Common myeloid progenitor, CD34-positive (primary cell): ENCODE data around the gene SOCS3.

ENCODE experiments used
- CTCF ChIA-PET: fragments of 350-600 bp; sonication (Branson Sonifier 250); formaldehyde crosslinking; loops from one replicate; lab custom pipeline; 2021; ENCODE audit warnings: antibody characterized with exemption; lab: Charles Lee
- POLR2A ChIA-PET: fragments of 350-600 bp; sonication (Branson Sonifier 250); formaldehyde crosslinking; loops from one replicate; lab custom pipeline; 2021; ENCODE audit warnings: antibody characterized with exemption; lab: Charles Lee
- DNase-seq, 3 donors: peaks; one replicate each; pipeline versions ENCODE4 v3.0.0 to v3.0.0-alpha.2; 2013
- H3K27ac ChIP-seq, 2 experiments: 1 replicate in 1 of 2; 2 replicates in 1 of 2; pipeline ENCODE4 v1.7.0; 2013; ENCODE audit warnings: inconsistent platforms in 2 of 2, low read length in 2 of 2, mild to moderate bottlenecking in 2 of 2, low read depth in 1 of 2, moderate library complexity in 1 of 2; ENCODE audit not compliant: severe bottlenecking in 2 of 2, insufficient read depth in 1 of 2, poor library complexity in 1 of 2
- H3K27me3 ChIP-seq, 5 experiments: replicated peaks in 2 of 5; 1 replicate in 3 of 5; 2 replicates in 2 of 5; pipeline versions ENCODE4 v1.6.1 to v1.7.0; 2013; ENCODE audit warnings: low read length in 4 of 5, mild to moderate bottlenecking in 2 of 5, moderate library complexity in 2 of 5, inconsistent platforms in 1 of 5; ENCODE audit not compliant: insufficient read depth in 5 of 5, control insufficient read depth in 4 of 5
- H3K36me3 ChIP-seq, 4 experiments: 1 replicate in 2 of 4; 2 replicates in 2 of 4; pipeline versions ENCODE4 v1.6.1 to v1.7.0; 2013; ENCODE audit warnings: low read length in 3 of 4, control low read depth in 1 of 4, mild to moderate bottlenecking in 1 of 4; ENCODE audit not compliant: control insufficient read depth in 4 of 4, insufficient read depth in 4 of 4
- H3K4me1 ChIP-seq, 4 experiments: 1 replicate in 3 of 4; 2 replicates in 1 of 4; pipeline versions ENCODE4 v1.6.1 to v1.7.1; 2013; ENCODE audit warnings: low read length in 3 of 4, mild to moderate bottlenecking in 3 of 4, control low read depth in 1 of 4, inconsistent platforms in 1 of 4, moderate library complexity in 1 of 4; ENCODE audit not compliant: control insufficient read depth in 4 of 4, insufficient read depth in 4 of 4; ENCODE audit errors: control extremely low read depth in 1 of 4
- H3K4me3 ChIP-seq, 7 experiments: 1 replicate in 4 of 7; 2 replicates in 3 of 7; pipeline versions ENCODE4 v1.5.1 to v1.7.0; 2013; ENCODE audit warnings: mild to moderate bottlenecking in 7 of 7, low read length in 6 of 7, moderate library complexity in 6 of 7, inconsistent platforms in 2 of 7, low read depth in 2 of 7, control low read depth in 1 of 7; ENCODE audit not compliant: insufficient read depth in 4 of 7, control insufficient read depth in 1 of 7; ENCODE audit errors: extremely low read depth in 1 of 7
- H3K9me3 ChIP-seq, 5 experiments: 1 replicate in 4 of 5; 2 replicates in 1 of 5; pipeline versions ENCODE4 v1.6.1 to v1.7.1; 2013; ENCODE audit warnings: low read length in 4 of 5, mild to moderate bottlenecking in 2 of 5, inconsistent platforms in 1 of 5, low read depth in 1 of 5, moderate library complexity in 1 of 5; ENCODE audit not compliant: control insufficient read depth in 4 of 5, insufficient read depth in 2 of 5; ENCODE audit errors: control extremely low read depth in 1 of 5
- WGBS: methylation state at CpG from one replicate; pipeline ENCODE4 v1.1.5; 2013; ENCODE audit not compliant: insufficient coverage; 5-methylcytosine and 5-hydroxymethylcytosine counted together

Gene SOCS3

GRCh38 chr17:78347453-78347852 lies 12.4 kb downstream of the SOCS3 start:
- ChIA-PET CTCF (interaction anchor here (0.8 to 2.2 kb wide), 3 partner anchors 10 to 16 kb away, joined by 3 to 7 read pairs (median 3); partner anchors contain the start of gene SOCS3), POLR2A (interaction anchor here (0.6 kb wide), 1 partner anchor 59 kb away, joined by 4 read pairs; no protein-coding TSS in a partner anchor)
- DNase-seq, result no peak
- peaks cover 10 to 53% (median 37%) of the 10 kb centered on the region in 4 experiments for H3K4me1 ChIP-seq
- no peaks in the 10 kb centered on the region for H3K9me3 ChIP-seq
- peaks cover 0 to 4% (median 0%) of the 10 kb centered on the region in 5 experiments for H3K27me3 ChIP-seq
- no peak overlapping the region for H3K27ac ChIP-seq
- no peak overlapping the region for H3K4me3 ChIP-seq
- H3K36me3 ChIP-seq, result no peaks in the 10 kb centered on the region
- WGBS, result 83% methylated on average over 2 of the region's 3 CpGs

GRCh38 chr17:78346605-78347250 lies 13.1 kb downstream of the SOCS3 start:
- Histone ChIP-seq H3K4me3 (no peak overlapping the region), H3K27me3 (peaks cover 0 to 6% (median 0%) of the 10 kb centered on the region in 5 experiments), H3K4me1 (peaks cover 5 to 51% (median 38%) of the 10 kb centered on the region in 4 experiments), H3K27ac (no peak overlapping the region), H3K9me3 (no peaks in the 10 kb centered on the region), H3K36me3 (no peaks in the 10 kb centered on the region)
- CTCF ChIA-PET, result interaction anchor here (0.8 to 2.2 kb wide), 4 partner anchors 10 to 15 kb away, joined by 3 to 7 read pairs (median 4); partner anchors contain the start of gene SOCS3
- POLR2A ChIA-PET, result no interaction called here
- no peak for DNase-seq
- WGBS, result 97% methylated on average over 10 of the region's 13 CpGs

- H3K27me3 ChIP-seq, result peaks cover 0 to 6% (median 0%) of the 10 kb centered on the region in 5 experiments
- H3K27ac ChIP-seq, result no peak overlapping the region
- H3K9me3 ChIP-seq, result no peaks in the 10 kb centered on the region
- no peak for DNase-seq
- no peak overlapping the region for H3K4me3 ChIP-seq
- H3K36me3 ChIP-seq, result no peaks in the 10 kb centered on the region
- CTCF ChIA-PET, result interaction anchor here (0.7 to 1.9 kb wide), 5 partner anchors 15 to 36 kb away, joined by 3 to 5 read pairs (median 3); no protein-coding TSS in a partner anchor
- POLR2A ChIA-PET, result no interaction called here
- WGBS, result 95% methylated on average over 10 of the region's 10 CpGs
- peaks cover 5 to 49% (median 39%) of the 10 kb centered on the region in 4 experiments for H3K4me1 ChIP-seq
Measured at GRCh38 chr17:78345791-78346494, 13.9 kb downstream of the SOCS3 start.

- POLR2A ChIA-PET, result no interaction called here
Measured at GRCh38 chr17:78345172-78345571, 14.7 kb downstream of the SOCS3 start.

GRCh38 chr17:78344666-78345065 lies 15.2 kb downstream of the SOCS3 start:
- Histone ChIP-seq H3K4me3 (no peak overlapping the region), H3K9me3 (no peaks in the 10 kb centered on the region), H3K4me1 (peaks cover 2 to 39% (median 30%) of the 10 kb centered on the region in 4 experiments), H3K27me3 (peaks cover 0 to 6% (median 0%) of the 10 kb centered on the region in 5 experiments), H3K36me3 (no peaks in the 10 kb centered on the region), H3K27ac (no peak overlapping the region)
- DNase-seq, result no peak
- POLR2A ChIA-PET, result interaction anchor here (2.5 kb wide), 1 partner anchor 15 kb away, joined by 14 read pairs; the partner anchor contains the start of gene SOCS3
- CTCF ChIA-PET, result interaction anchor here (0.7 to 2.0 kb wide), 11 partner anchors 10 to 78 kb away, joined by 3 to 8 read pairs (median 3); no protein-coding TSS in a partner anchor
- WGBS, result 98% methylated on average over 8 of the region's 10 CpGs

More at GRCh38 chr17:78345172-78345571, 14.7 kb downstream of the SOCS3 start:
- CTCF ChIA-PET, result interaction anchor here (0.7 to 2.0 kb wide), 8 partner anchors 10 to 78 kb away, joined by 3 to 8 read pairs (median 3); no protein-coding TSS in a partner anchor
- Histone ChIP-seq H3K27ac (no peak overlapping the region), H3K4me3 (no peak overlapping the region), H3K27me3 (peaks cover 0 to 6% (median 0%) of the 10 kb centered on the region in 5 experiments), H3K9me3 (no peaks in the 10 kb centered on the region), H3K36me3 (no peaks in the 10 kb centered on the region), H3K4me1 (peaks cover 2 to 42% (median 34%) of the 10 kb centered on the region in 4 experiments)
- DNase-seq, result no peak
- WGBS, result 100% methylated on average over 8 of the region's 8 CpGs

- Histone ChIP-seq H3K9me3 (no peaks in the 10 kb centered on the region), H3K4me3 (peak overlapping the region in 3 of 7 experiments; percentile 7 to 64 (median 32)), H3K4me1 (peaks cover 2 to 45% (median 29%) of the 10 kb centered on the region in 4 experiments), H3K36me3 (no peaks in the 10 kb centered on the region), H3K27me3 (peaks cover 0 to 6% (median 0%) of the 10 kb centered on the region in 5 experiments), H3K27ac (peak overlapping the region in 1 of 2 experiments; percentile 54)
- ChIA-PET CTCF (interaction anchor here (0.7 to 2.0 kb wide), 13 partner anchors 9 to 77 kb away, joined by 3 to 8 read pairs (median 3); no protein-coding TSS in a partner anchor), POLR2A (interaction anchor here (1.1 to 2.5 kb wide), 2 partner anchors 8 to 16 kb away, joined by 3 to 14 read pairs; partner anchors contain the start of gene SOCS3)
- peak in 2 of 3 donors; percentile 85 to 89 for DNase-seq
- WGBS, result 21% methylated on average over 17 of the region's 19 CpGs
Measured at GRCh38 chr17:78343543-78344201, 16.2 kb downstream of the SOCS3 start.
